ENCODE measurements around the gene BLTP1. TPM values are rescaled to one million over a fixed set of nuclear protein-coding genes. Genes with fewer than 3 reads are reported as not detected.

BLTP1 gene
- total and polyA plus RNA-seq, 2 experiments from 2014 or later: 12.9 to 62.5 TPM

- no peaks in the 10 kb centered on the region for H4K20me1 ChIP-seq (replicated peaks; ENCODE audit: insufficient read depth)
- H2AFZ ChIP-seq: no peak overlapping the region
- no peaks in the 10 kb centered on the region for H3K4me1 Mint-ChIP-seq
- no peaks in the 10 kb centered on the region for H3K4me1 ChIP-seq (ENCODE audit: insufficient read depth)
- no peaks in the 10 kb centered on the region; the same call in 2 of the 3 replicates for H3K9me3 Mint-ChIP-seq
- H3K27ac ChIP-seq (ENCODE audit: low read depth): no peak overlapping the region
- H3K27me3 ChIP-seq (ENCODE audit: insufficient read depth): no peaks in the 10 kb centered on the region
- no peaks in the 10 kb centered on the region for H3K79me2 ChIP-seq (replicated peaks; ENCODE audit: insufficient read depth)
- no peaks in the 10 kb centered on the region for H3K27me3 Mint-ChIP-seq (ENCODE audit: insufficient read depth, low read depth, poor library complexity)
- no peak for DNase-seq (ENCODE audit: low spot score)
- H3K4me2 ChIP-seq: no peak overlapping the region
- no peak overlapping the region for H3K27ac Mint-ChIP-seq
- no peak overlapping the region for H3K4me3 Mint-ChIP-seq
- H3F3A ChIP-seq (replicated peaks; ENCODE audit: low read depth): no peaks in the 10 kb centered on the region
- peaks cover 15% of the 10 kb centered on the region; the same call in 1 of the 2 replicates for H3K9me2 ChIP-seq (ENCODE audit: insufficient read depth)
- no peaks in the 10 kb centered on the region for H3K36me3 ChIP-seq (ENCODE audit: insufficient read depth)
- TF ChIP-seq, protein P1, sequence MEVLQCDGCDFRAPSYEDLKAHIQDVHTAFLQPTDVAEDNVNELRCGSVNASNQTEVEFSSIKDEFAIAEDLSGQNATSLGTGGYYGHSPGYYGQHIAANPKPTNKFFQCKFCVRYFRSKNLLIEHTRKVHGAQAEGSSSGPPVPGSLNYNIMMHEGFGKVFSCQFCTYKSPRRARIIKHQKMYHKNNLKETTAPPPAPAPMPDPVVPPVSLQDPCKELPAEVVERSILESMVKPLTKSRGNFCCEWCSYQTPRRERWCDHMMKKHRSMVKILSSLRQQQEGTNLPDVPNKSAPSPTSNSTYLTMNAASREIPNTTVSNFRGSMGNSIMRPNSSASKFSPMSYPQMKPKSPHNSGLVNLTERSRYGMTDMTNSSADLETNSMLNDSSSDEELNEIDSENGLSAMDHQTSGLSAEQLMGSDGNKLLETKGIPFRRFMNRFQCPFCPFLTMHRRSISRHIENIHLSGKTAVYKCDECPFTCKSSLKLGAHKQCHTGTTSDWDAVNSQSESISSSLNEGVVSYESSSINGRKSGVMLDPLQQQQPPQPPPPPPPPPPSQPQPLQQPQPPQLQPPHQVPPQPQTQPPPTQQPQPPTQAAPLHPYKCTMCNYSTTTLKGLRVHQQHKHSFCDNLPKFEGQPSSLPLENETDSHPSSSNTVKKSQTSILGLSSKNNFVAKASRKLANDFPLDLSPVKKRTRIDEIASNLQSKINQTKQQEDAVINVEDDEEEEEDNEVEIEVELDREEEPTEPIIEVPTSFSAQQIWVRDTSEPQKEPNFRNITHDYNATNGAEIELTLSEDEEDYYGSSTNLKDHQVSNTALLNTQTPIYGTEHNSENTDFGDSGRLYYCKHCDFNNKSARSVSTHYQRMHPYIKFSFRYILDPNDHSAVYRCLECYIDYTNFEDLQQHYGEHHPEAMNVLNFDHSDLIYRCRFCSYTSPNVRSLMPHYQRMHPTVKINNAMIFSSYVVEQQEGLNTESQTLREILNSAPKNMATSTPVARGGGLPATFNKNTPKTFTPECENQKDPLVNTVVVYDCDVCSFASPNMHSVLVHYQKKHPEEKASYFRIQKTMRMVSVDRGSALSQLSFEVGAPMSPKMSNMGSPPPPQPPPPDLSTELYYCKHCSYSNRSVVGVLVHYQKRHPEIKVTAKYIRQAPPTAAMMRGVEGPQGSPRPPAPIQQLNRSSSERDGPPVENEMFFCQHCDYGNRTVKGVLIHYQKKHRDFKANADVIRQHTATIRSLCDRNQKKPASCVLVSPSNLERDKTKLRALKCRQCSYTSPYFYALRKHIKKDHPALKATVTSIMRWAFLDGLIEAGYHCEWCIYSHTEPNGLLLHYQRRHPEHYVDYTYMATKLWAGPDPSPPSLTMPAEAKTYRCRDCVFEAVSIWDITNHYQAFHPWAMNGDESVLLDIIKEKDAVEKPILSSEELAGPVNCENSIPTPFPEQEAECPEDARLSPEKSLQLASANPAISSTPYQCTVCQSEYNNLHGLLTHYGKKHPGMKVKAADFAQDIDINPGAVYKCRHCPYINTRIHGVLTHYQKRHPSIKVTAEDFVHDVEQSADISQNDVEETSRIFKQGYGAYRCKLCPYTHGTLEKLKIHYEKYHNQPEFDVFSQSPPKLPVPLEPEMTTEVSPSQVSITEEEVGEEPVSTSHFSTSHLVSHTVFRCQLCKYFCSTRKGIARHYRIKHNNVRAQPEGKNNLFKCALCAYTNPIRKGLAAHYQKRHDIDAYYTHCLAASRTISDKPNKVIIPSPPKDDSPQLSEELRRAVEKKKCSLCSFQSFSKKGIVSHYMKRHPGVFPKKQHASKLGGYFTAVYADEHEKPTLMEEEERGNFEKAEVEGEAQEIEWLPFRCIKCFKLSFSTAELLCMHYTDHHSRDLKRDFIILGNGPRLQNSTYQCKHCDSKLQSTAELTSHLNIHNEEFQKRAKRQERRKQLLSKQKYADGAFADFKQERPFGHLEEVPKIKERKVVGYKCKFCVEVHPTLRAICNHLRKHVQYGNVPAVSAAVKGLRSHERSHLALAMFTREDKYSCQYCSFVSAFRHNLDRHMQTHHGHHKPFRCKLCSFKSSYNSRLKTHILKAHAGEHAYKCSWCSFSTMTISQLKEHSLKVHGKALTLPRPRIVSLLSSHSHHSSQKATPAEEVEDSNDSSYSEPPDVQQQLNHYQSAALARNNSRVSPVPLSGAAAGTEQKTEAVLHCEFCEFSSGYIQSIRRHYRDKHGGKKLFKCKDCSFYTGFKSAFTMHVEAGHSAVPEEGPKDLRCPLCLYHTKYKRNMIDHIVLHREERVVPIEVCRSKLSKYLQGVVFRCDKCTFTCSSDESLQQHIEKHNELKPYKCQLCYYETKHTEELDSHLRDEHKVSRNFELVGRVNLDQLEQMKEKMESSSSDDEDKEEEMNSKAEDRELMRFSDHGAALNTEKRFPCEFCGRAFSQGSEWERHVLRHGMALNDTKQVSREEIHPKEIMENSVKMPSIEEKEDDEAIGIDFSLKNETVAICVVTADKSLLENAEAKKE (CRISPR knock-in tag; IDR thresholded peaks at IDR 0.05): no peak
- TF ChIP-seq CREB1 (CRISPR knock-in tag; IDR thresholded peaks at IDR 0.05; ENCODE audit: low read depth) (no peak), POLR2AphosphoS5 (IDR thresholded peaks at IDR 0.05; ENCODE audit: low read depth) (no peak), NANOG (IDR thresholded peaks at IDR 0.05; ENCODE audit: borderline replicate concordance) (no peak), CTCF (conservative IDR thresholded peaks at IDR 0.05; ENCODE audit: low read depth in 2 of 2) (no peak), ZNF114 (CRISPR knock-in tag; IDR thresholded peaks at IDR 0.05) (no peak), JUNB (IDR thresholded peaks at IDR 0.05; ENCODE audit: unreplicated experiment) (no peak), EZH2phosphoT487 (IDR thresholded peaks at IDR 0.05; ENCODE audit: unreplicated experiment) (no peak), STAT1 (IDR thresholded peaks at IDR 0.05; ENCODE audit: unreplicated experiment) (no peak), ZNF331 (CRISPR knock-in tag; IDR thresholded peaks at IDR 0.05; ENCODE audit: low read depth) (no peak), EZH2 (IDR thresholded peaks at IDR 0.05; ENCODE audit: low read depth, unreplicated experiment) (no peak)
- TF ChIP-seq, protein P2, sequence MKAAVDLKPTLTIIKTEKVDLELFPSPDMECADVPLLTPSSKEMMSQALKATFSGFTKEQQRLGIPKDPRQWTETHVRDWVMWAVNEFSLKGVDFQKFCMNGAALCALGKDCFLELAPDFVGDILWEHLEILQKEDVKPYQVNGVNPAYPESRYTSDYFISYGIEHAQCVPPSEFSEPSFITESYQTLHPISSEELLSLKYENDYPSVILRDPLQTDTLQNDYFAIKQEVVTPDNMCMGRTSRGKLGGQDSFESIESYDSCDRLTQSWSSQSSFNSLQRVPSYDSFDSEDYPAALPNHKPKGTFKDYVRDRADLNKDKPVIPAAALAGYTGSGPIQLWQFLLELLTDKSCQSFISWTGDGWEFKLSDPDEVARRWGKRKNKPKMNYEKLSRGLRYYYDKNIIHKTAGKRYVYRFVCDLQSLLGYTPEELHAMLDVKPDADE (IDR thresholded peaks at IDR 0.05): no peak
- TF ChIP-seq, protein P3, sequence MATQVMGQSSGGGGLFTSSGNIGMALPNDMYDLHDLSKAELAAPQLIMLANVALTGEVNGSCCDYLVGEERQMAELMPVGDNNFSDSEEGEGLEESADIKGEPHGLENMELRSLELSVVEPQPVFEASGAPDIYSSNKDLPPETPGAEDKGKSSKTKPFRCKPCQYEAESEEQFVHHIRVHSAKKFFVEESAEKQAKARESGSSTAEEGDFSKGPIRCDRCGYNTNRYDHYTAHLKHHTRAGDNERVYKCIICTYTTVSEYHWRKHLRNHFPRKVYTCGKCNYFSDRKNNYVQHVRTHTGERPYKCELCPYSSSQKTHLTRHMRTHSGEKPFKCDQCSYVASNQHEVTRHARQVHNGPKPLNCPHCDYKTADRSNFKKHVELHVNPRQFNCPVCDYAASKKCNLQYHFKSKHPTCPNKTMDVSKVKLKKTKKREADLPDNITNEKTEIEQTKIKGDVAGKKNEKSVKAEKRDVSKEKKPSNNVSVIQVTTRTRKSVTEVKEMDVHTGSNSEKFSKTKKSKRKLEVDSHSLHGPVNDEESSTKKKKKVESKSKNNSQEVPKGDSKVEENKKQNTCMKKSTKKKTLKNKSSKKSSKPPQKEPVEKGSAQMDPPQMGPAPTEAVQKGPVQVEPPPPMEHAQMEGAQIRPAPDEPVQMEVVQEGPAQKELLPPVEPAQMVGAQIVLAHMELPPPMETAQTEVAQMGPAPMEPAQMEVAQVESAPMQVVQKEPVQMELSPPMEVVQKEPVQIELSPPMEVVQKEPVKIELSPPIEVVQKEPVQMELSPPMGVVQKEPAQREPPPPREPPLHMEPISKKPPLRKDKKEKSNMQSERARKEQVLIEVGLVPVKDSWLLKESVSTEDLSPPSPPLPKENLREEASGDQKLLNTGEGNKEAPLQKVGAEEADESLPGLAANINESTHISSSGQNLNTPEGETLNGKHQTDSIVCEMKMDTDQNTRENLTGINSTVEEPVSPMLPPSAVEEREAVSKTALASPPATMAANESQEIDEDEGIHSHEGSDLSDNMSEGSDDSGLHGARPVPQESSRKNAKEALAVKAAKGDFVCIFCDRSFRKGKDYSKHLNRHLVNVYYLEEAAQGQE (IDR thresholded peaks at IDR 0.05; ENCODE audit: unreplicated experiment): no peak
- no peak for ATAC-seq
- no peaks in the 10 kb centered on the region for H3K36me3 Mint-ChIP-seq (ENCODE audit: low read depth)
- no peak overlapping the region for H3K4me3 ChIP-seq
These were observed 33.9 kb upstream of the BLTP1 start for GRCh38 chr4:122118243-122118642.
